H1 (cell line): ENCODE measurements around the gene HOXC5. TPM values are rescaled to one million over a fixed set of nuclear protein-coding genes. Genes with fewer than 3 reads are reported as not detected.

Experiments used
- ATF2 ChIP-seq: IDR thresholded peaks from 2 replicates; pipeline ENCODE4 v1.6.1; 2012; ENCODE audit warnings: low read length, inconsistent platforms
- JUN ChIP-seq: IDR thresholded peaks from 2 replicates; pipeline ENCODE4 v1.6.1; 2011; ENCODE audit warnings: low read depth, mild to moderate bottlenecking, improper control_type of control experiment, low read length
- RFX5 ChIP-seq: IDR thresholded peaks from 2 replicates; pipeline ENCODE4 v1.6.1; 2011; ENCODE audit warnings: low read depth, low read length, improper control_type of control experiment, borderline replicate concordance
- RNF2 ChIP-seq: fragments of 200-900, 300-1000 bp; sonication (generic); IDR thresholded peaks from 2 replicates; pipeline ENCODE4 v1.7.1; 2016; ENCODE audit warnings: borderline replicate concordance, low read depth, mild to moderate bottlenecking, antibody characterized with exemption, low read length; ENCODE audit not compliant: poor library complexity, severe bottlenecking; ENCODE audit errors: missing control alignments
- polyA plus RNA-seq, 7 experiments: library from polyadenylated mRNA; depleted of rRNA in 3 of 7; stranded (reverse) in 5 of 7; unstranded in 2 of 7; fragments of >200 nt in 5 of 7; fragments of 200-250 nt in 2 of 7; gene quantifications; 1 replicate in 5 of 7; 2 replicates in 1 of 7; 4 replicates in 1 of 7; pipeline versions ENCODE4 v1.2.1 to v1.2.3, GENCODE V29; 2011 to 2013; ENCODE audit warnings: missing spikeins in 2 of 7, mixed read lengths in 2 of 7
- total RNA-seq: library from RNA; stranded (reverse); fragmentation: NEBNext Ultra II Directional; extraction: Animal tissue kit (Norgen Biotek cat#: 25700); gene quantifications from 2 replicates; pipeline ENCODE4 v1.2.1, GENCODE V29; 2021

The HOXC5 gene
- total and polyA plus RNA-seq, 2 of the 8 experiments (the other 6 are each of a cell fraction or from before 2014, with no cell fraction given), result not detected

- TF ChIP-seq RNF2 (peak; percentile 49), RFX5 (no peak), JUN (no peak), ATF2 (no peak)
- TF ChIP-seq, all 59 proteins: peak for 2
Measured at GRCh38 chr12:53986686-53987483, 46.0 kb upstream of the HOXC5 start (continued).
